ENCODE measurements around the gene ZBTB46. TPM values are rescaled to one million over a fixed set of nuclear protein-coding genes. Genes with fewer than 3 reads are reported as not detected.
A peak's percentile ranks its signal among the peaks of the same experiment; 100 is the strongest.

ZBTB46 gene
- total RNA-seq, 1 donor from 2014 or later, result 39.5 TPM

DNA sequence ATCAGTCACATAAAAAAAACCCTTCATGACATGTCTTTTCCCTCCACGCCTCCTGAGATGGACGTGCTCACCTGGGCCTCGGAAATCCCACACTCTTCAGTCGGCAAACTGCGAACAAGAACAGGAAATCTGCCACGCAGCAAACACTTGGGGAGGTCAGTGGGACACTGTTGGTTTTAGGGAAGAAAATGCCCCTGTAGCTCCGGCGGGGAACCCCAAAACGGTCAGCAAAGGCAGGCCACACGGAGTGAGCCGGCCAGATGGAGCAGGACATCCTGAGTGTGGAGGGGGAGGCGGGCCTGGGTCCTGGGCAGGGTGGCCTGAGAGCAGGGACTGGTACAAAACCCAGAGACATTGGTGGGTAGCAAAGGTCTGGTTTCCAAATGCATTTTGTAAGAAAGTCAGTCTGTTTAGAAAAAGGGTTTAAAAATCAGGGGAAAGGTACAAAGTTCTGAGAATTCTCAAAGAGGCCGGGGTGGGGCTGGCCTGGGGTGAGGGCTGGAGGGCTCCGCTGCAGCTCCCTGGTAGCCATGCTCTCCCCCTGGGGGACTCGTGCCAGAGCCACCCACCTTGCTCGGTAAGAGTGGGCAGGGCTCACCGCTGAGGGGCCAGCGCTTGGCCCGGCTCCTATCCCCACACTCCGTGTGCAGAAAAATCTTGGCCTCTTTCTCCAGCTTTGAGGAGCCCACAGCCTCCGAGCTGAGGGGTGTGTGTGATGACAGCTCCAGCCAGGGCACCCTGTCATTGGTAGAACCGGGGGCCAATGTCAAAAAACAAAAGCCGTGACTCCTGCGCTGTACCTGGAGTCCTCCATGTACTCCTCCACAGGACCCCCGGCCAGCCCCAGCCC, 86.3 kb downstream of the ZBTB46 start:
- peaks cover 19 to 29% of the 10 kb centered on the region in 2 donors for H3K36me3 ChIP-seq
- intact Hi-C loops (cut with DNase I), result loop anchor here (5.0 kb wide), 1 partner anchor 88 kb away; the partner anchor contains the start of gene ZBTB46

DNA sequence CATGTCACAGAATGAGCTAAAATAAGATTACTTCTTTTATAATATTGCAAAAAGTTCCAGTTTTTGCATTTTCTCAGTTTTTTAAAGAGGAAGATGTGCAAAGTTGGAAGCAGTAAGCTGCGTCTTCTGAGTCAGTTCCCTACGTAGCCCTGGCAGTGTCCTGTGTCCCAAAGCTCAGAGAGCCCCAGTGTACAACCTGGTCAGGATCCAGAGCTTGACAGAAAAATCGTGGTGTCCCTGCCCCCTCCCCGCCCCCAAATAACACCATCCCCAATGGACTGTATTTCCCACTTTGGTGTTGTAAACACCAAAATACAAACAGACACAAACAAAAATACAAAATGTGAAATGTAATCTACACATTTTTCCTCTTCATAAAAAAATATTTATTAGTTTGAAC, 86.9 kb downstream of the ZBTB46 start:
- intact Hi-C loops (cut with DNase I), result loop anchor here (5.0 kb wide), 1 partner anchor 88 kb away; the partner anchor contains the start of gene ZBTB46
- Histone ChIP-seq H3K9me3 (no peaks in the 10 kb centered on the region), H3K36me3 (peaks cover 19 to 29% of the 10 kb centered on the region in 2 donors), H3K4me1 (peaks cover 10 to 14% of the 10 kb centered on the region in 2 donors), H3K27me3 (no peaks in the 10 kb centered on the region), H3K27ac (no peak overlapping the region), H3K4me3 (no peak overlapping the region)
- DNase-seq (ENCODE audit: low spot score in 2 of 2), result no peak
- TF ChIP-seq, protein P1, sequence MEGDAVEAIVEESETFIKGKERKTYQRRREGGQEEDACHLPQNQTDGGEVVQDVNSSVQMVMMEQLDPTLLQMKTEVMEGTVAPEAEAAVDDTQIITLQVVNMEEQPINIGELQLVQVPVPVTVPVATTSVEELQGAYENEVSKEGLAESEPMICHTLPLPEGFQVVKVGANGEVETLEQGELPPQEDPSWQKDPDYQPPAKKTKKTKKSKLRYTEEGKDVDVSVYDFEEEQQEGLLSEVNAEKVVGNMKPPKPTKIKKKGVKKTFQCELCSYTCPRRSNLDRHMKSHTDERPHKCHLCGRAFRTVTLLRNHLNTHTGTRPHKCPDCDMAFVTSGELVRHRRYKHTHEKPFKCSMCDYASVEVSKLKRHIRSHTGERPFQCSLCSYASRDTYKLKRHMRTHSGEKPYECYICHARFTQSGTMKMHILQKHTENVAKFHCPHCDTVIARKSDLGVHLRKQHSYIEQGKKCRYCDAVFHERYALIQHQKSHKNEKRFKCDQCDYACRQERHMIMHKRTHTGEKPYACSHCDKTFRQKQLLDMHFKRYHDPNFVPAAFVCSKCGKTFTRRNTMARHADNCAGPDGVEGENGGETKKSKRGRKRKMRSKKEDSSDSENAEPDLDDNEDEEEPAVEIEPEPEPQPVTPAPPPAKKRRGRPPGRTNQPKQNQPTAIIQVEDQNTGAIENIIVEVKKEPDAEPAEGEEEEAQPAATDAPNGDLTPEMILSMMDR (IDR thresholded peaks at IDR 0.05), result no peak

More for the DNA sequence above, 86.3 kb downstream of the ZBTB46 start:
- no peaks in the 10 kb centered on the region for H3K9me3 ChIP-seq
- no peak overlapping the region for H3K4me3 ChIP-seq
- TF ChIP-seq, protein P1 (IDR thresholded peaks at IDR 0.05), result no peak
- no peaks in the 10 kb centered on the region for H3K27me3 ChIP-seq
- H3K27ac ChIP-seq, result no peak overlapping the region
- peaks cover 9 to 13% of the 10 kb centered on the region in 2 donors for H3K4me1 ChIP-seq
- DNase-seq (ENCODE audit: low spot score in 2 of 2), result no peak

DNA sequence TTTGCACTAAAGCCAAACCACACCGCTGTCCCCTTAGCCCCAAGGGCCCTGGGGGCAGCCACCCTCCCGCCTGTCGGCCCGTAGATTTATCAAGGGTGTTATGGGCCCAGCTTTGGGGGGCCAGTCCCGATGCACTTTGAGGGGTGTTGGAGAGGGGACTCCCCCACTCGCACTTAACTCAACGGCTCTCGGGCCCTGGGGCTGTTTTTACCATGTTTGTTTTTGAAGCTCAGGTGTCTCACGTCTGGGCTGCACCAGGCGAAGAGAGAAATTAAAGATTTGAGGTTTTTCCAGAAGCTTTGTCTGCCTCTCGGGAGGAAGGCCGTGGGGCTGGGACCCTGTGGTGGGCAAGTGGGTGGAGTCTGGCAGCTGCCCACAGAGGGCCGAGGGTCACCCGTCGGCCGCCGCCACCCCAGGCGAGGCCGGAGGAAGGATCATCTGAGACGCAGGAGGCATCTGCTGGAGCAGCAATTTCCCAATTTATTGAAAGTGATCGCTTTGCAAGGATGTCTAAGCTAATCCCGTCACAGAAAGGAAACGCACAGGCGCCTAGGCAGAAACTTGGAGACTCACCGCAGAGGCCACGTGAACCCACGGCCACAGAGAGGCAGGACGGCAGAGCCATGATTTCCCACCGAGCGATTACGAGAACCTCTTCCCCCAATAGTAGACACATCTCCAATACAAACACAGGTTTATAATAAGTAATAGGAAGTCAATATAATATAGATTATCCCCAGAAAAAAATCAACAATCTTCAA, 87.7 kb downstream of the ZBTB46 start:
- no peaks in the 10 kb centered on the region for H3K27me3 ChIP-seq
- no peak overlapping the region for H3K27ac ChIP-seq
- TF ChIP-seq, protein P1 (IDR thresholded peaks at IDR 0.05), result no peak
- H3K9me3 ChIP-seq, result no peaks in the 10 kb centered on the region
- no peak for DNase-seq (ENCODE audit: low spot score in 2 of 2)
- H3K4me1 ChIP-seq, result peaks cover 15 to 21% of the 10 kb centered on the region in 2 donors
- no peak overlapping the region for H3K4me3 ChIP-seq
- peaks cover 19 to 29% of the 10 kb centered on the region in 2 donors for H3K36me3 ChIP-seq
- intact Hi-C loops (cut with DNase I), result loop anchor here (5.0 kb wide), 1 partner anchor 89 kb away; the partner anchor contains the start of gene ZBTB46

DNA sequence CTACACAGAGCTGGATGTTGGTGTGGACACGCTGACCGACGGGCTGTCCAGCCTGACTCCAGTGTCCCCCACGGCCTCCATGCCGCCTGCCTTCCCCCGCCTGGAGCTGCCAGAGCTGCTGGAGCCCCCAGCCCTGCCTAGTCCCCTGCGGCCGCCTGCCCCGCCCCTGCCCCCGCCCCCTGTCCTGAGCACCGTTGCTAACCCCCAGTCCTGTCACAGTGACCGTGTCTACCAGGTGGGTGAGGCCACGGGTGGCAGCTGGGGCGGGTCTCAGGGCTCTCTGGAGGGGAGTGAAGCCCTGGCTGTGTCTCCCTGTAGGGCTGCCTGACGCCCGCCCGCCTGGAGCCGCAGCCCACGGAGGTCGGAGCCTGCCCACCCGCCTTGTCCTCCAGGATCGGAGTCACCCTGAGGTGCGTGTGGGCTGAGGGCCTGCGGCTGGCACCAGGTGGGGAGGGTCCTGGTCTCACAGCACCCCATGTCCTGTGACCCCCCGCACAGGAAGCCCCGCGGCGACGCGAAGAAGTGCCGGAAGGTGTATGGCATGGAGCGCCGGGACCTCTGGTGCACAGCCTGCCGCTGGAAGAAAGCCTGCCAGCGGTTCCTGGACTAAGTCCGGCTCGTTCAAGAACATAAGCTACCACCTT, 88.6 kb downstream of the ZBTB46 start:
- peak in 1 of 2 donors; percentile 63 for DNase-seq (ENCODE audit: low spot score in 2 of 2)
- intact Hi-C loops (cut with DNase I), result loop anchor here (5.0 kb wide), 1 partner anchor 90 kb away; the partner anchor contains the start of gene ZBTB46
- H3K36me3 ChIP-seq, result peaks cover 19 to 29% of the 10 kb centered on the region in 2 donors

More for the DNA sequence above, 88.6 kb downstream of the ZBTB46 start:
- TF ChIP-seq, protein P1 (IDR thresholded peaks at IDR 0.05), result no peak
- no peak overlapping the region for H3K4me3 ChIP-seq
- no peak overlapping the region for H3K27ac ChIP-seq
- no peaks in the 10 kb centered on the region for H3K27me3 ChIP-seq
- no peaks in the 10 kb centered on the region for H3K9me3 ChIP-seq
- peaks cover 17 to 24% of the 10 kb centered on the region in 2 donors for H3K4me1 ChIP-seq
